ENCODE data around the gene MAP4K5.
A peak's percentile ranks its signal among the peaks of the same experiment; 100 is the strongest.

The MAP4K5 gene

DNA sequence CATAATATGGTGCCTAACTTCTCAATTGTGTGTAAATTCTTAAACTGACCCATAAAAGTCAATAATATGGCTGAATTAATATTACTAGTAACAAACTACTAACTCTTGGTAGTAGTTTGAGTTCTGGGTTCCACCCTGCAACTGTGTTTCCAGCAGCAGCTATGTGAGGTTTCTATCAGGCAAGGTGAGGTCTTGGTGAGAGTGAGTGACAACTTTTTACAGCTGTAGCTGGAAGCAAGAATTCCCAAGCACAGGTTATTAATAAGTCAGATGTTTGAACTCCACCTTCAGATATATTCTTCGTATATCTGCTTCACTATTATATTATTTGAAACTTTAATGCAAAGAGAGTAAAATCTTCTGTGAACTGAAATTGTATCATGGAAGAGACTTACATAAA is 43.8 kb downstream of the MAP4K5 start:
- Histone ChIP-seq H3K9me3 (ENCODE audit: severe bottlenecking) (no peaks in the 10 kb centered on the region), H3K27ac (no peak overlapping the region), H3K27me3 (ENCODE audit: insufficient read depth, low read depth, severe bottlenecking) (no peaks in the 10 kb centered on the region), H3K4me3 (ENCODE audit: low read depth, low read length) (no peak overlapping the region), H3K36me3 (no peaks in the 10 kb centered on the region; the same call in 1 of the 2 replicates)
- DNase-seq = no peak
- TF ChIP-seq, protein P1, sequence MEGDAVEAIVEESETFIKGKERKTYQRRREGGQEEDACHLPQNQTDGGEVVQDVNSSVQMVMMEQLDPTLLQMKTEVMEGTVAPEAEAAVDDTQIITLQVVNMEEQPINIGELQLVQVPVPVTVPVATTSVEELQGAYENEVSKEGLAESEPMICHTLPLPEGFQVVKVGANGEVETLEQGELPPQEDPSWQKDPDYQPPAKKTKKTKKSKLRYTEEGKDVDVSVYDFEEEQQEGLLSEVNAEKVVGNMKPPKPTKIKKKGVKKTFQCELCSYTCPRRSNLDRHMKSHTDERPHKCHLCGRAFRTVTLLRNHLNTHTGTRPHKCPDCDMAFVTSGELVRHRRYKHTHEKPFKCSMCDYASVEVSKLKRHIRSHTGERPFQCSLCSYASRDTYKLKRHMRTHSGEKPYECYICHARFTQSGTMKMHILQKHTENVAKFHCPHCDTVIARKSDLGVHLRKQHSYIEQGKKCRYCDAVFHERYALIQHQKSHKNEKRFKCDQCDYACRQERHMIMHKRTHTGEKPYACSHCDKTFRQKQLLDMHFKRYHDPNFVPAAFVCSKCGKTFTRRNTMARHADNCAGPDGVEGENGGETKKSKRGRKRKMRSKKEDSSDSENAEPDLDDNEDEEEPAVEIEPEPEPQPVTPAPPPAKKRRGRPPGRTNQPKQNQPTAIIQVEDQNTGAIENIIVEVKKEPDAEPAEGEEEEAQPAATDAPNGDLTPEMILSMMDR (IDR thresholded peaks at IDR 0.05; ENCODE audit: low read depth, low read length) = no peak

DNA sequence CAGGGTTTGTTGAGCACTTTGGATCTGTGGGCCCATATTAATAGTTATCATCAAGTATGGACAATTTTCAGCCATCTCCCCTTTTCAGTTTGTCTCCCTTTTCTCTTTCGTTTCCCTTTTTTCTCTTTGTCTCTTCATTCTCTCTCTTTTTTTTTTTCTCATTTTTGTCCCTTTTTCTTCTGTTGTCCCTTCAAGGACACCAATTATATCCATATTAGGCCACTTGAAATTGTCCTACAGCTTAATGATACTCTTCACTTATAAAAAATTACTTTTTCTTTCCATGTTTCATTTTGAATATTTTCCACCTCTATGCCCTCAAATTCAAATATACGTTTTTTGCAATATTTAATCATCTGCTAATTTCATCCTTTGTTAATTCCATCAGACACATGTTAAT is 53.3 kb downstream of the MAP4K5 start:
- Histone ChIP-seq H3K27me3 (ENCODE audit: insufficient read depth, low read depth, severe bottlenecking) (no peaks in the 10 kb centered on the region), H3K27ac (no peak overlapping the region), H3K9me3 (ENCODE audit: severe bottlenecking) (no peaks in the 10 kb centered on the region), H3K36me3 (peaks cover 21% of the 10 kb centered on the region), H3K4me3 (ENCODE audit: low read depth, low read length) (no peak overlapping the region)
- TF ChIP-seq, protein P1 (IDR thresholded peaks at IDR 0.05; ENCODE audit: low read depth, low read length) = no peak
- DNase-seq = no peak

DNA sequence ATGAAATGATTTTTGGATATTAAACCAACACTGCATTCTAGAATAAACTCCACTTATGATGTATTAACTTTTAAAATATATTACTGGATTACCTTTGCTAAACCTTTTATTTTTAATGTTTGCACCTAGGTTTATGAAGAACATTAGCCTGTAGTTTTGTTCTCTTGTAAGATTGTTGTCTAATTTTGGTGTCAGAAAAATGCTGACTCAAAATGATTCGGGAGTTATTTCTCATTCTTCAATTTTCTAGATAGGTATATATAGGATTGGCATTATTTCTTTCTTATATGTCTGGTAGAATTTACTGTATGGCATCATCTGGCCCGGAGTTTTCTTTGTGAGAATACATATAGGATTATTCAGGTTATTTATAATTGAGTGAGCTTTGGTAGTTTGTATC is 54.6 kb downstream of the MAP4K5 start:
- TF ChIP-seq, protein P1 (IDR thresholded peaks at IDR 0.05; ENCODE audit: low read depth, low read length) = no peak
- peaks cover 32% of the 10 kb centered on the region for H3K36me3 ChIP-seq
- H3K27ac ChIP-seq = no peak overlapping the region
- DNase-seq = no peak
- no peaks in the 10 kb centered on the region for H3K9me3 ChIP-seq (ENCODE audit: severe bottlenecking)
- no peak overlapping the region for H3K4me3 ChIP-seq (ENCODE audit: low read depth, low read length)
- no peaks in the 10 kb centered on the region for H3K27me3 ChIP-seq (ENCODE audit: insufficient read depth, low read depth, severe bottlenecking)

DNA sequence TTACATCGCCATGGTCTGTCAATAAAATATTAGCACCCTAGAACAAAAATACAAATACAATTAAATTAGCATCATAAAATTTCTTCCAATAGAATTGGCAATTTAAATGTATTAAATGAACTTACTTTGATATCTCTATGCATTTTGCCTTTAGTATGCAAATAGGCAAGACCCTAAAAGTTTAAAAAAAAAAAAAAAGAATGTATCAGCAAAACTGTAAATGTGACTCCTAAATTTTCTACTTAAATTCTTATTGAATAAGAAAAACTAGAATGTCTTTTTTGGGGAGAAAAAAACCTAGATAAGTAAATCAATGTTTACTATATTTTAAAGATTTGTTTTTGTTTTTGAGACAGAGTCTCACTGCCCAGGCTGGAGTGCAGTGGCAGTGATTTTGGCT is 56.2 kb downstream of the MAP4K5 start:
- Histone ChIP-seq H3K27me3 (ENCODE audit: insufficient read depth, low read depth, severe bottlenecking) (no peaks in the 10 kb centered on the region), H3K4me3 (ENCODE audit: low read depth, low read length) (no peak overlapping the region), H3K27ac (no peak overlapping the region), H3K36me3 (peaks cover 36% of the 10 kb centered on the region), H3K9me3 (ENCODE audit: severe bottlenecking) (no peaks in the 10 kb centered on the region)
- TF ChIP-seq, protein P1 (IDR thresholded peaks at IDR 0.05; ENCODE audit: low read depth, low read length) = no peak
- DNase-seq = no peak

DNA sequence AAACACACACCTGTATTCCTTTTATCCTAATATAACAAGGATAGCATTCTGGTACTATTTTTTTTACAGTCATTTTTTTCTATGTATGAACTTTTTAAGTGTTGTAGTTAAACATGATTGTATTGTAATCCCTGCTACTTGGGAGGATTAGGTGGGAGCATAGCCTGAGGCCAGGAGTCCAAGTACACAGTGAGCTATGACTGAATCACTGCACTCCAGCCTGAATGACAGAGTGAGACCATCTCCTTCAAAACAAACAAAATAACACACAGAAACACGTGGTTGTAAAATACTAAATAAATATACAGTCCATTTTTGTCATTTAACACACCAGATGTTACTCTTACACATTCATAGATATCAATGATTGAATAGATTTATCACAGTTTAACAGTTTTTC is 56.9 kb downstream of the MAP4K5 start:
- no peaks in the 10 kb centered on the region for H3K27me3 ChIP-seq (ENCODE audit: insufficient read depth, low read depth, severe bottlenecking)
- H3K9me3 ChIP-seq (ENCODE audit: severe bottlenecking) = no peaks in the 10 kb centered on the region
- no peak overlapping the region for H3K4me3 ChIP-seq (ENCODE audit: low read depth, low read length)
- H3K27ac ChIP-seq = no peak overlapping the region
- TF ChIP-seq, protein P1 (IDR thresholded peaks at IDR 0.05; ENCODE audit: low read depth, low read length) = no peak
- peaks cover 40% of the 10 kb centered on the region for H3K36me3 ChIP-seq
- DNase-seq = peak; percentile 10

DNA sequence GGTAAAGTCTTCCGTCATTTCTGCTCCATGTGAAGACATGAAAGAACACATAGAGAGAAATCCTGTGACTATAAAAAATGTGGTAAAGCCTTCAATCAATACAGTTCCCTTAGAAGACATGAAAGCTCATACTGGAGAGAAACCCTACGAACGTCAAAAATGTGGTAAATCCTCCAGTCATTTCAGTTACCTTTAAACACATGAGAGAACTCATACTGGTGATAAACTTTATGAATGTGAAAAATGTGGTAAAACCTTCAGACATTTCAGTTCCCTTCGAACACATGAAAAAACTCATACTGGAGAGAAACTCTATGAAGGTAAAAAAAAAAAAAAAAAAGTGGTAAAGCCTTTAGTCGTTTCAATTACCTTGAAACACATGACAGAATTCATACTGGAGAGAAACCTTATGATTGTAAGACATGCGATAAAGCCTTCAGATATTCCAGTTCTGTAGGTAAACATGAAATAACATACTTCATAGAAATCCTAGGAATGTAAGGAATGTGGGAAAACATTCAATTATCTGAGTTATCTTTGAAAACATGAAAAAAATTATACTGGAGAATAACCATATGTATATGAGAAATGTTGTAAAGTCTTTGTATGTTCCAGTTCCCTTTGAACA is 60.4 kb downstream of the MAP4K5 start:
- no peaks in the 10 kb centered on the region for H3K9me3 ChIP-seq (ENCODE audit: severe bottlenecking)
- DNase-seq = no peak
- H3K27ac ChIP-seq = no peak overlapping the region
- no peaks in the 10 kb centered on the region for H3K27me3 ChIP-seq (ENCODE audit: insufficient read depth, low read depth, severe bottlenecking)
- H3K36me3 ChIP-seq = peaks cover 57% of the 10 kb centered on the region
- TF ChIP-seq, protein P1 (IDR thresholded peaks at IDR 0.05; ENCODE audit: low read depth, low read length) = no peak
- no peak overlapping the region for H3K4me3 ChIP-seq (ENCODE audit: low read depth, low read length)
